CD4-positive, alpha-beta T cell treated with Interferon gamma for 1 hour (primary cell): ENCODE measurements around the gene ZDHHC1.
"Not testable (repeated sequence)": the region's sequence is repeated elsewhere in the genome, so short reads cannot be mapped to it uniquely, and the experiment has no call there.

ENCODE experiments used
- DNase-seq: peaks from one replicate; pipeline ENCODE4 v3.0.0-alpha.2; 2020

The ZDHHC1 gene

DNA sequence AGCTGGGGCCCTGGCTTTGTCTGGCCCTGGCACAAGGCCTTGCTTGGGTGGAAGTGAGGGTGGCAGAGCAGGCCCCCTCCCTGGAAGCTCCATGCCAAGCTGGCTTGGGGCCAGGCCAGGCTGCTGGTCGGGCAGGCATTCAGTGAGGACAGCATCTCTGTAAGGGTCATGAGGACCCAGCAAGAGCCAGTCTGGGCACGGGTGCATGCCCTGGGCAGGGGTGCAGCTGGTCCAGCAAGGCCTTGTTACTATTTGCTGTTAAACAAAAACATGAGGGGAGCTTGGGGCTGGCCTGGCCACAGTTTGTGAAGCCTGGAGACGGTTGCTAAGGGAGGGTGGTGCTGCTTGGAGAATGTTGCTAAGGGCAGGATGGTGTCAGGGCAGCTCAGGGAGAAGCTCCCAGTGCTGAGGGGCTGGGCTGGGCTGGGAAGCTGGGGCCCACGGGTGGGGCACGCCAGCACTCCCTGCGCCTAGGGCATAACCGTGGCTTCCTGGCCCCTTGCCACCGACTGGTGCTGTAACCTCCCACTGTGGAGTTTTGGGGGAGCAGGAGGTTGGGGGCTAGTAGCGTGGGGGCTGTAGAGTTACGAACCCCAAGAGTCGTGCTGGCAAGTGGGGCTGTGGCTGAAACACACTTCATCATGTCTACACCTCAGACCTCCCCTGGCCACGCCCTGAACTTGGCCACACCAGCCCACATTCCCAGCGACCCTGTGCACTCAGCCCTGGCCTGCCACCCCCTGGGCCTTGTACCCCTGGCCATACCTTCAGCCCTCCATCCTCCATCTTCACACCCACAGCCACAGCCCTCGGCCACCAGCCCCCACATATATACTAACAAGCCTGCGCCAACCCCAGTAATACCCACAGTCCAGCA, 24.6 kb downstream of the ZDHHC1 start:
- DNase-seq = no peak

- no peak for DNase-seq
Observed at GRCh38 chr16:67390816-67391423, 25.4 kb downstream of the ZDHHC1 start.

DNA sequence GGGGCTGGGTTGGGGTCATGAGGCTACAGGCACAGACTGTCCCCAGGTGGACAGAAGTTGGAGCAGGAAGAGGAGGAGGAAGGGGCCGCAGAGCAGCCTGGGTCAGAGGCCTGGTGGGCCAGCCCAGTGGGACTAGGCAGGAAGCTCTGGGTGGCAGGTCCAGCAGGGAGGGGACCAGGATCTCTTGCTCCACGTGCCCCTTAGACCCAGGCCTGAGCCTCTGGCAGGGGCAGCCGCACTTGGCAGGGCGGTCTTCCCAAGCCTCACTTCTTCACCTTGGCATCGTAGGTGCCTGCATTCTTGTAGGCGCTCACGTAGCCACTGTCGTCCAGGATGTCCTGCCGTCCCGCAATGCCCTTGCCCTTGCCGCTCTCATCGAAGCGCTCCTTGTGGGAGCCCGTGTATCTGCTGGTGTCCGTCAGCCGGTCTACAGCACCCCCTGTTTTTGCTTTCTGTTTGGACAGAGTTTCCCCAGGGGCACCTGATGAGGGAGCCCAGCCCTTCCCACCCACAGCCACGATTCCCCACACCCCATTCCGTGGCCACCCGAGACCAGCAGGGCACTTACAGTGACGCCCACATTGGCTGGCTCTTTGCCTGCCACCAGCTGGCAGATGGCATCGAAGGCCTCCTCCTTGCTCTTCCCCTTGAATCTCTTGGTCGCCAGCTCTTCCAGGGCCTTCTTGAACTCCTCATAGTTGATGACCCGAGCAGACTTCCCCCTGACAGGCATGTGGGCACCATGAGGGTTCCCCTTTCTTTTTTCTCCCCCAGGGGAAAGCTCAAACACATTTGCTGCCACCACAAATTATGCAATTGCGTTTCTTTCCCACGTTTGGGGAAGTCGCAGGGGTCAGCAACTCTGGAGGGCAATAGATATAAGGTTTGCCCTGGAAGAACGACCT, 26.1 kb downstream of the ZDHHC1 start:
- DNase-seq = peak; percentile 62

GRCh38 chr16:67388591-67388990, 27.7 kb downstream of the ZDHHC1 start:
- no peak for DNase-seq

DNA sequence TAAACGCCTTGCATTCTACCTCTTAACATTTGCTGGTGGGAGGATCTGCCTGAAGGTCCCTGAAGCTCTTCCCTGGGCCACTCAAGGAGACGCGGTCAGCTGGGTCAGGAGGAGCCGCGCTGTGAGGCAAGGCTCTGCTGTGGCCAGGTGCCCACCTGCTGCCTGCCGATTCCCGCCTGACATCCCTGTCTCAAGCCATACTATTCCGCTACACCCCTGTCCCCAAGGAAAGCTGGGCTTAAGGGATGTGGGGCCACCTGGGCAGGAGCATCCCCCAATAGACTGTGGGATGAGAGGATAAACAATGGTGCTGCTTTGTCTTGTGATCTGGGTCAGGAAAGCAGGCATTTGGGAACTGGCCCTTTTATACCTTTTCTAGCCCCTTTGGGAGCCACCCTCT, 28.1 kb downstream of the ZDHHC1 start:
- DNase-seq = no peak

DNA sequence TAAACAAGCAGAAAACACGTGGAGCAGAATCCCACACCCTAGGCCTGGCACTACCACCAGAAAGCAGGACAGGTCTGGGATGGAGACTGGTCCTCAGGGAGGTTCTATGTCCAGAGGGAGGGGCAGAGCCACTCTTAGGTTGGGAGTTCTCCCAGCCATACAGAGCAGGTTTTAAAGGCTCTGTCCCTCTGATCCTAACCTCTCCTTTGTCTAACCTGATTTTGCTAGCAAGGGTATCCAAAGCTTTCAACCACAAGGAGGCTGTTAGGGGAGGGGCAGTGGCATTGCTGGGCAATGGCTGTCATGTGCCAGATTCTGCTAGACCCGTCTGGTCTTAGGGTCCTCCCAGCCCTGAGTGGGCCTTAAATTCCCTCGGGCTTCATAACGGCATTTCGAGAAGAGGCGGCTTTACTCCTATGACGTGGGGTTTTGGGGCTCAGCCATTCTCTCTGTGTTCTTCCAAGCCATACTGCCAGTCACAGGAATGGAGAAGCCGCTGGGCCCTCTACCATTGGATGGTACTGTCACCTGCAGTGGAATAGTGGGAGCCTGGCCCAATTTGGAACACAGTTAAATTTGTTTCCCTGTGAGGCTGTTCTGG, 28.7 kb downstream of the ZDHHC1 start:
- DNase-seq = no peak

GRCh38 chr16:67386861-67387455, 29.3 kb downstream of the ZDHHC1 start:
- no peak for DNase-seq

GRCh38 chr16:67384778-67385510, 31.3 kb downstream of the ZDHHC1 start:
- no peak for DNase-seq

DNA sequence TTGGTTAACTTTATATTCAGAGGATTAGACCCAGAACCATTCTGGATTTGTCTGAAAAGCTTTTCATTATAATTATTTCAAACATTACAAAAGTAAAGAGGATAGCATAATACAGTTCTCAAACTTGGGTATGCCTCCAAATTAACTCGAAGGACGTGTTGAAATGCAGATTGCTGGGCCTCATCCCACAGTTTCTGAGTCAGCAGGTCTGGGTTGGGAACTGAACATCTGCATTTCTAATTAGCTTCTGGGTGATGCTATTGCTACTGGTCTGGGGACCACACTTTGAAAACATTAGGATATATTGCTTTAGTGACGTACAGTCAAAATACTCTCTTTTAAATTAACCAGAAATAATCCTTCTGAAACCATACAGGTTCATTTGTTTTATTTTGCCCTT, 33.0 kb downstream of the ZDHHC1 start:
- DNase-seq = no peak

DNA sequence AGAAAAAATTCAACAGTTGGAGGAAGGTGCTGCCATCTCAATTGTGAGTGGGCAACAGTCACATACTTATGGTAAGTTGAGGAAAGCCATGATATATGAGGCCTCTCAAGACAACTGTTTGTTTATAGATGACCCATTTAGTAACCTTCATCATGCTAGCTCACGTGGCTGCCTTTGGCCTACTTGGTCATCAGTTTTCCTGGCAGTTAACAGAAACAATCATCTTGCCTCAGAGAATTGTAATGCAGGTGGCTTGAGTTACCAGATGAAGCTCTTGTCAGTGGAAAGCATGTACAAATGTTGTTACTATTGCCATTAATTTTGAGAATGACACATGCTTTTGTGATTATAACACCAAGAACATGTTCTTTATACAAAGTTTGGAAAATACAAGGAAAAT, 37.6 kb downstream of the ZDHHC1 start:
- no peak for DNase-seq

DNA sequence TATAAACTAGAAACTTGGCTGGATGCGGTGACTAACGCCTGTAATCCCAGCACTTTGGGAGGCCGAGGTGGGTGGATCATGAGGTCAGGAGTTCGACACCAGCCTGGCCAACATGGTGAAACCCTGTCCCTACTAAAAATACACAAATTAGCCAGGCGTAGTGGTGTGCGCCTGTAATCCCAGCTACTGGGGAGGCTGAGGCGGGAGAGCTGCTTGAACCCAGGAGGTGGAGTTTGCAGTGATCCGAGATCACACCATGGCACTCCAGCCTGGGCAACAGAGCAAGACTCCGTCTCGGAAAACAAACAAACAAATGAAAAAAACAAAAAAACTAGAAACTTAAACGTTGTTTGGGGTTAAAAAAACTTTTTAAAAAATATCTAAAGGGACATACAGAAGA, 40.3 kb downstream of the ZDHHC1 start:
- not testable (repeated sequence) for DNase-seq

DNA sequence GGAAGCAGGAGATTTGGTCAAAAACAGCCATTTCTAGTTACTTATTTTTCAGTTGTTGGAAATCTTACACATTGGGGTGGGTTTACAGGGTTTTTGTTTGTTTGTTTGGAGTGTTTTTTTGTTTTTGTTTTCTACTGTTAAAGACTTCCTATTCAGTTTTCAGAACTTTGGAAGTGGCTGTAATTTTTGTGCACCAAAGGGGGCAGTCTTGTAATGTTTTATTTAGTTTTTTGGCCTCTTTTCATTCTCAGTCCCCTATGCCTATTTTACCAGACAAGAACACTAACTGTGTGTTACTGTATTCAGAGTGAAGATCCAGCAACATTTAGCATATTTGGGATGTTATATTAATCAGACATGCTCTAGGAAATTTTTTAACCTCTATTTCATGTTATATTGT, 43.6 kb downstream of the ZDHHC1 start:
- no peak for DNase-seq

DNA sequence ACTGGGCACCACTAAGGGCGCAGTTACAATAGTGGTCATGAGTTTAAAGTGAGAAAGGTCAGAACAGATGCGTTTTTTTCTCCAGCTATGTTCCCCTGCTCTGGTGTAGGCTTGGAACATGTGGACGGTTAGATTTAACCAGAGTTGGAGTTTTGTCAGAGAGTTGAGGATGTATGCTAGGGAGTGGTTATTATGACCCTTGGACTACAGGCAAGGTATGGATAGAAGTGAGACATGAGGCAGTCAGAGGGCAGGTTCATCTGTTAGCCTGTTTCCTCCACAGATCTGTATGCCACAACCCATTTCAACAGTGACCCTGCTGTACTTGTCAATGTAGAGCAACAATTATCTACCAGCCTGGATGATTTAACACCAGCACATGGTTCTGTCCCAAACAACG, 45.6 kb downstream of the ZDHHC1 start:
- no peak for DNase-seq

DNA sequence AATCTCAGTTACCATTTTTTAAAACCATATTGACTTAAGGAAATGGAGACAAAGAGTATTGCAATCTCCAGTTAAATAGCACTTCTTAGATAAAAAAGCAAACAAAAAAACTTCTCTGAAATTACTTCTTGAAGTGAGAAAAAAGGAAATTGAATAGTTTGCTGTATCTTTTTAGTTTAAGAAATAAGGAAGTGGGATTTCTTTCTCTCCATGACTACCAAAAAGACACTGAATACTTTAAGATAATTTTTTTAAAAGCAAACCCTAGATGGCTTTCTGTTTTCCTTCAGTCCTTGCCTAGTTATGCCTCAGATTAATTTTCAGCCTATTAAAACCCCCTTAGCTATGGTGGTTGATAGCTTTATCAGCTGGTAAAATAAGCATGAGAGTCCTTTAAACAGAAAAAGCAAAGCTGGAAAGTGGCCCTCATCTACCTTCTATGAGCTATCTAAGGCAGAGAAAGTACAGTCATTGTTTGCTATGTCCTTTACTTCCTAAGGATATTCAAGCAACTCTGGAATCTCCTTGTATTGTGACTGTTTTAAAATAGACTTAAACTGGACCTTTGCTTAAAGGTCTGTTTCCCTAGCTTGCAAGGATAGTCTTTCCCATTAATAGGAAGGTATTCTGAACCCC, 51.6 kb downstream of the ZDHHC1 start:
- no peak for DNase-seq

DNA sequence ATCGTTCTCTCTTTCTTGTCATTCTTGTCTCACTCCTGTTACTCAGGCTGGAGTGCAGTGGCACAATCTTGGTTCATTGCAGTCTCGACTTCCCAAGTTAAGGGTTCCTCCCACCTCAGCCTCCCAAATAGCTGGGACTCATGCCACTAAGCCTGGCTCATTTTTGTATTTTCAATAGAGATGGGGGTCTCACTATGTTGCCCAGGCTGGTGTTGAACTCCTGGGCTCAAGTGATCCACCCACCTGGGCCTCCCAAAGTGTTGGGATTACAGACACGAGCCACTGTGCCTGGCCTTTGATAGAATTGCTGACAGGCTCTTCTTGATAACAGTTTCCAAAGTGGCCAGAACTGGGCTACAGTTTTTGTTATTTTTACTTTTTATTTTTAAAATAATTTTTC, 55.2 kb downstream of the ZDHHC1 start:
- DNase-seq = no peak

- not testable (repeated sequence) for DNase-seq
Observed at GRCh38 chr16:67359540-67360269, 56.6 kb downstream of the ZDHHC1 start.

- DNase-seq = no peak
Observed at GRCh38 chr16:67357561-67357960, 58.7 kb downstream of the ZDHHC1 start.

- DNase-seq = no peak
Observed at GRCh38 chr16:67356396-67356795, 59.9 kb downstream of the ZDHHC1 start.

GRCh38 chr16:67352463-67352862, 63.8 kb downstream of the ZDHHC1 start:
- DNase-seq = not testable (repeated sequence)

DNA sequence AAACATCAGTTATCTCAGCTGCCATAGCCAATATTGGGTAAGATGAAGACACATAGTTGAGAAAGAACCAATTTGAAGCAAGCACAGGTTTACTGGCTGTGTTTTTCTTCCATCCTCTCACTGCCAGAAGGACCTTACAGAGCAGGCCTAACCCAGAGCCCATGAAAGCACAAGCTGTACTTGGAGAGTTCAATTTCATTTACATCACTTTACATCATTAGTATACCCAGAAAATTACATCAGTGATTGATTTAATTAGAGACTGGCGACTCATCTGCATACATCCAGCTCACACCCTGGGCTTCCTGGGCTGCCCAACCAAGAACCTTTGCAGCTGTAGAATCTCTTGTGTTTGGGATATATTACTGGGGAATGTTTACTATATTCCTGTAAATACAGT, 66.0 kb downstream of the ZDHHC1 start:
- DNase-seq = no peak

DNA sequence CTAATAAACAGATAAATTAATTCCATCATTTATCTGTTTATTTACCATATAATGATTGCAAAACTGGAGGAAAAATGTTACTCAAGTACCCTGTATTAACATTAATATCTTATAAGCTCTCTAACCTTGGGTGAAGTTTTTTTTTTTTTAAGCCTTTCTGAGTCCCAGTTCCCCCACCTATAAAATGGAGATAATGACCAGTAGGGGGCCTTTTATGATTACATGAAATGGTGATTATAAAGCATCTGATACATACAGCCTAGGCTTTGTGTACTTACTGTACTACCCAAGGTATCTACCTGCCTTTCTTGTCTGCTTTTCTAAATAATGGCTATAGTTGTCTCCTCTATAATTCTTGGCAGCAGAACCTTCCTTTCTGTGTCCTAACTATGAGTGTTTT, 67.1 kb downstream of the ZDHHC1 start:
- DNase-seq = no peak
